HG03108 (cell line): ENCODE results near the gene PPFIA3.
"Not testable (repeated sequence)": the region's sequence is repeated elsewhere in the genome, so short reads cannot be mapped to it uniquely, and the experiment has no call there.

Source experiments
- ATAC-seq: cut with Tn5 transposase; IDR thresholded peaks from one replicate; pipeline ENCODE4 v1.9.1; 2021; ENCODE audit warnings: moderate library complexity; ENCODE audit not compliant: unreplicated experiment

Gene PPFIA3

GRCh38 chr19:49119411-49120324 lies at the start of gene PPFIA3:
Gene PPFIA3 (plus strand): TSS chr19:49119544. CDS start chr19:49127874, 8,330 bp downstream.
- ATAC-seq = no peak

GRCh38 chr19:49070416-49070815 lies 48.9 kb upstream of the PPFIA3 start:
- ATAC-seq = no peak

- ATAC-seq = no peak
These were observed 47.3 kb upstream of the PPFIA3 start for GRCh38 chr19:49071860-49072547.

- no peak for ATAC-seq
These were observed 45.6 kb upstream of the PPFIA3 start for GRCh38 chr19:49073514-49074378.

- not testable (repeated sequence) for ATAC-seq
These were observed 44.5 kb upstream of the PPFIA3 start for GRCh38 chr19:49074869-49075268.

- no peak for ATAC-seq
These were observed 39.0 kb upstream of the PPFIA3 start for GRCh38 chr19:49080392-49080791.

- ATAC-seq = no peak
These were observed 38.1 kb upstream of the PPFIA3 start for GRCh38 chr19:49081273-49081672.

- ATAC-seq = no peak
These were observed 34.9 kb upstream of the PPFIA3 start for GRCh38 chr19:49084206-49085019.

- ATAC-seq = peak; percentile 85
These were observed 34.1 kb upstream of the PPFIA3 start, which contains the start of gene SNRNP70 for GRCh38 chr19:49085020-49085867. Gene SNRNP70 (plus strand): TSS chr19:49085451. CDS start chr19:49086415, 964 bp downstream.

GRCh38 chr19:49085868-49086232 lies 33.5 kb upstream of the PPFIA3 start:
- ATAC-seq = no peak

- ATAC-seq = no peak
These were observed 33.0 kb upstream of the PPFIA3 start for GRCh38 chr19:49086296-49086695.

GRCh38 chr19:49091391-49092038 lies 27.8 kb upstream of the PPFIA3 start:
- ATAC-seq = no peak

- ATAC-seq = no peak
These were observed 26.7 kb upstream of the PPFIA3 start for GRCh38 chr19:49092686-49093085.

GRCh38 chr19:49094505-49095482 lies 24.6 kb upstream of the PPFIA3 start:
- ATAC-seq = no peak

GRCh38 chr19:49097453-49098288 lies 21.7 kb upstream of the PPFIA3 start:
- ATAC-seq = no peak

GRCh38 chr19:49098795-49099194 lies 20.5 kb upstream of the PPFIA3 start:
- no peak for ATAC-seq

GRCh38 chr19:49101160-49101559 lies 18.2 kb upstream of the PPFIA3 start:
- ATAC-seq = no peak
